HFF-Myc (cell line): ENCODE results near the gene OBI1.

ENCODE experiments used
- DNase-seq: peaks from one replicate; pipeline ENCODE4 v3.0.0-alpha.2; 2011; ENCODE audit warnings: low read depth; ENCODE audit errors: extremely low read depth
- H3K4me3 ChIP-seq: replicated peaks from 2 replicates; pipeline ENCODE4 v1.5.1; 2011; ENCODE audit warnings: low read depth, mild to moderate bottlenecking, control low read depth, low read length
- TF ChIP-seq, protein P1 (sequence below): IDR thresholded peaks from 2 replicates; pipeline ENCODE4 v1.5.1; 2012; ENCODE audit warnings: mild to moderate bottlenecking, low read depth, low read length, control low read depth; ENCODE audit errors: missing control alignments

Gene OBI1

DNA sequence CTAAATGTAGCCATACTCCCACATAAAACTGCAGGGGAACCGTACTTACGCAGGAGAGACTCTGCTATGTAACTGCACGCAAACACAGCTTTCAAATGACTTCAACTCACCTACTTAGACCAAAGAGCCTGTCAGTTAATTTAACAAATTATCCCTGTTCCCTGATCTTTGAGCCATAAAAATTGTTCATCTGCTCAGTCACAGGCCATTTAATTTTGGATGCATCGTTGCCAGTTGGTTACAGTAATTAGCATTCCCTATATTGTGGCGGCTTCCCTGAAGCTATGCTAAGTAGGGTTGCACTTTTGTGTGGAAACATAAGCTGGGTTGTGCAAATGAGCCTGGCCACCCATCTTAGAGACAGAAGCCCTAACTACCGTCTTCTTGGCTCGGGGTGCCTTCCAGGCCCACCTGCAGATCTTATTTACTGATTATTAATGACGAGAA is 21.2 kb upstream of the OBI1 start:
- no peak overlapping the region for H3K4me3 ChIP-seq
- DNase-seq: no peak
- TF ChIP-seq, protein P1, sequence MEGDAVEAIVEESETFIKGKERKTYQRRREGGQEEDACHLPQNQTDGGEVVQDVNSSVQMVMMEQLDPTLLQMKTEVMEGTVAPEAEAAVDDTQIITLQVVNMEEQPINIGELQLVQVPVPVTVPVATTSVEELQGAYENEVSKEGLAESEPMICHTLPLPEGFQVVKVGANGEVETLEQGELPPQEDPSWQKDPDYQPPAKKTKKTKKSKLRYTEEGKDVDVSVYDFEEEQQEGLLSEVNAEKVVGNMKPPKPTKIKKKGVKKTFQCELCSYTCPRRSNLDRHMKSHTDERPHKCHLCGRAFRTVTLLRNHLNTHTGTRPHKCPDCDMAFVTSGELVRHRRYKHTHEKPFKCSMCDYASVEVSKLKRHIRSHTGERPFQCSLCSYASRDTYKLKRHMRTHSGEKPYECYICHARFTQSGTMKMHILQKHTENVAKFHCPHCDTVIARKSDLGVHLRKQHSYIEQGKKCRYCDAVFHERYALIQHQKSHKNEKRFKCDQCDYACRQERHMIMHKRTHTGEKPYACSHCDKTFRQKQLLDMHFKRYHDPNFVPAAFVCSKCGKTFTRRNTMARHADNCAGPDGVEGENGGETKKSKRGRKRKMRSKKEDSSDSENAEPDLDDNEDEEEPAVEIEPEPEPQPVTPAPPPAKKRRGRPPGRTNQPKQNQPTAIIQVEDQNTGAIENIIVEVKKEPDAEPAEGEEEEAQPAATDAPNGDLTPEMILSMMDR: no peak

- no peak overlapping the region for H3K4me3 ChIP-seq
- TF ChIP-seq, protein P1: no peak
- no peak for DNase-seq
Observed at GRCh38 chr13:78679329-78679728, 20.4 kb upstream of the OBI1 start.

GRCh38 chr13:78675112-78675511 is 16.2 kb upstream of the OBI1 start:
- no peak for DNase-seq
- TF ChIP-seq, protein P1: no peak
- H3K4me3 ChIP-seq: no peak overlapping the region

GRCh38 chr13:78674638-78675037 is 15.7 kb upstream of the OBI1 start:
- TF ChIP-seq, protein P1: no peak
- DNase-seq: no peak
- no peak overlapping the region for H3K4me3 ChIP-seq

GRCh38 chr13:78662467-78662866 is 3.5 kb upstream of the OBI1 start:
- TF ChIP-seq, protein P1: no peak
- DNase-seq: no peak
- H3K4me3 ChIP-seq: no peak overlapping the region

- DNase-seq: no peak
- H3K4me3 ChIP-seq: peak overlapping the region; percentile 71; the same call in 1 of the 2 replicates
- TF ChIP-seq, protein P1: no peak
Observed at GRCh38 chr13:78660495-78660857, 1.5 kb upstream of the OBI1 start.

DNA sequence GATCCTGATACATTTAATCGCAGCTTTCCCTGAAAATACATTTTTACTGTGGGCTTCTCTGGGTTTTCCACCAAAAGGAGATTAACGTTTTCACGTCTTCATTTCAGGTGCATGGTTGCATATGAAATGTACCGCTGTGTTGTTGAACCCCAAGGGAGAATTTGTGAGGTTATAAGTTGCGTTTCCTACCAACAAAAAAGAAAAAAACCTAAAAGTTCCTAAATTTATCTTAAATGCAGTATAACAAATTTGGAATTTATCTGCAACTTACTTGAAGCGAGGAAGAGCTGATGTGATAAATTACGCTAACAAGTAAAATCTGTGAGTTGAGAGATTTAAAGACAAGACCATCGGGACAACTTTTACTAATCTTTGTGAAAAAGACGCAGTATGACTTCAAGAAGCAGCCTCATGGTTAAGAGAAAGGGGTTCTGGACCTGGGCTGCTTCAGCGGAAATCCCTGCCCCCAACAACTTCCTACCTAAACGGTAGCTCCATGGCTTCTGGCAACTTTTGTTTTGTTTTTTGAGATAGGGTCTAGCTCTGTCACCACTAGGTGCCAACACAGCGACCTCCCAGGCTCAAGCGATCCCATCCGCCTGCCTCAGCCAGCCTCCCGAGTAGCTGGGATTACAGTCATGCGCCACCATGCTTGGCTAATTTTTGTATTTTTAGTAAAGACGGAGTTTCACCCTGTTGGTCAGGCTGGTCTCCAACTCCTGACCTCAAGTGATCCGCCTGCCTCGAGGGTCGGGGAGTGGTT is 958 bp upstream of the OBI1 start:
- TF ChIP-seq, protein P1: no peak
- peak overlapping the region; percentile 71 for H3K4me3 ChIP-seq
- no peak for DNase-seq
